ENCODE data around the gene C1R.
A peak's percentile ranks its signal among the peaks of the same experiment; 100 is the strongest.
"Not testable (repeated sequence)": the region's sequence is repeated elsewhere in the genome, so short reads cannot be mapped to it uniquely, and the experiment has no call there.

The C1R gene

GRCh38 chr12:7065073-7065623 is 27.1 kb downstream of the C1R start:
- no peak for DNase-seq

GRCh38 chr12:7064516-7064915 is 27.7 kb downstream of the C1R start:
- DNase-seq, result no peak

- DNase-seq, result no peak
Observed at GRCh38 chr12:7061596-7061995, 30.6 kb downstream of the C1R start.

- no peak for DNase-seq
Observed at GRCh38 chr12:7061138-7061537, 31.1 kb downstream of the C1R start.

GRCh38 chr12:7060353-7060954 is 31.8 kb downstream of the C1R start, which contains the start of gene C1S:
C1S (plus strand) TSS chr12:7060718; CDS start chr12:7061913, 1,195 bp downstream.
- no peak for DNase-seq

- no peak for DNase-seq
Observed at GRCh38 chr12:7059780-7060179, 32.5 kb downstream of the C1R start.

GRCh38 chr12:7058850-7059395 is 33.3 kb downstream of the C1R start:
- DNase-seq, result no peak

- DNase-seq, result no peak
Observed at GRCh38 chr12:7058163-7058845, 33.9 kb downstream of the C1R start.

GRCh38 chr12:7055736-7056135 is 36.5 kb downstream of the C1R start:
- not testable (repeated sequence) for DNase-seq

GRCh38 chr12:7054925-7055324 is 37.3 kb downstream of the C1R start:
- no peak for DNase-seq

GRCh38 chr12:7049973-7050372 is 42.3 kb downstream of the C1R start:
- not testable (repeated sequence) for DNase-seq

- DNase-seq, result not testable (repeated sequence)
Observed at GRCh38 chr12:7049445-7049951, 42.7 kb downstream of the C1R start.

GRCh38 chr12:7047306-7047705 is 44.9 kb downstream of the C1R start:
- no peak for DNase-seq

- DNase-seq, result no peak
Observed at GRCh38 chr12:7046383-7047105, 45.7 kb downstream of the C1R start.

- no peak for DNase-seq
Observed at GRCh38 chr12:7045913-7046312, 46.3 kb downstream of the C1R start.

- peak; percentile 32 for DNase-seq
Observed at GRCh38 chr12:7042842-7043241, 49.4 kb downstream of the C1R start.

- no peak for DNase-seq
Observed at GRCh38 chr12:7039403-7039802, 52.8 kb downstream of the C1R start.

GRCh38 chr12:7038591-7038990 is 53.7 kb downstream of the C1R start:
- DNase-seq, result no peak

- DNase-seq, result not testable (repeated sequence)
Observed at GRCh38 chr12:7037411-7037810, 54.8 kb downstream of the C1R start.

GRCh38 chr12:7035463-7035862 is 56.8 kb downstream of the C1R start:
- no peak for DNase-seq

- DNase-seq, result no peak
Observed at GRCh38 chr12:7034464-7034863, 57.8 kb downstream of the C1R start.

GRCh38 chr12:7032990-7033389 is 59.3 kb downstream of the C1R start:
- DNase-seq, result no peak

GRCh38 chr12:7031306-7031705 is 60.9 kb downstream of the C1R start:
- no peak for DNase-seq
